NCI-H146 (cell line): ENCODE results near the gene PDIK1L.
"Not testable (repeated sequence)": the region's sequence is repeated elsewhere in the genome, so short reads cannot be mapped to it uniquely, and the experiment has no call there.

Experiments
- DNase-seq: peaks from one replicate; lab custom pipeline; 2025; lab: John Stamatoyannopoulos, UW

The PDIK1L gene

GRCh38 chr1:26090893-26091292, 20.7 kb upstream of the PDIK1L start:
- DNase-seq = no peak

- no peak for DNase-seq
Measured at GRCh38 chr1:26092422-26092821, 19.2 kb upstream of the PDIK1L start.

- not testable (repeated sequence) for DNase-seq
Measured at GRCh38 chr1:26093569-26093968, 18.1 kb upstream of the PDIK1L start.

- DNase-seq = peak; percentile 1
Measured at GRCh38 chr1:26094076-26094669, 17.5 kb upstream of the PDIK1L start.

- peak; percentile 50 for DNase-seq
Measured at GRCh38 chr1:26094677-26095383, 16.8 kb upstream of the PDIK1L start.

GRCh38 chr1:26096471-26096870, 15.2 kb upstream of the PDIK1L start:
- no peak for DNase-seq

- no peak for DNase-seq
Measured at GRCh38 chr1:26097696-26098095, 13.9 kb upstream of the PDIK1L start.

- DNase-seq = no peak
Measured at GRCh38 chr1:26098602-26099001, 13.0 kb upstream of the PDIK1L start.

- DNase-seq = no peak
Measured at GRCh38 chr1:26099780-26100179, 11.8 kb upstream of the PDIK1L start.

GRCh38 chr1:26100204-26100603, 11.4 kb upstream of the PDIK1L start:
- DNase-seq = not testable (repeated sequence)

GRCh38 chr1:26102119-26102518, 9.5 kb upstream of the PDIK1L start:
- DNase-seq = no peak

GRCh38 chr1:26102526-26102925, 9.1 kb upstream of the PDIK1L start:
- DNase-seq = no peak

GRCh38 chr1:26105226-26105548, 6.4 kb upstream of the PDIK1L start:
- not testable (repeated sequence) for DNase-seq

- no peak for DNase-seq
Measured at GRCh38 chr1:26109229-26110164, 2.1 kb upstream of the PDIK1L start.

GRCh38 chr1:26110731-26111529, 694 bp upstream of the PDIK1L start:
- DNase-seq = peak; percentile 84

GRCh38 chr1:26112407-26112775, 767 bp downstream of the PDIK1L start:
- peak; percentile 57 for DNase-seq

GRCh38 chr1:26114165-26114927, 2.7 kb downstream of the PDIK1L start:
- no peak for DNase-seq

GRCh38 chr1:26119892-26120608, 8.4 kb downstream of the PDIK1L start:
- DNase-seq = no peak

GRCh38 chr1:26121854-26122773, 10.5 kb downstream of the PDIK1L start:
- DNase-seq = no peak
